Fibroblast of skin of right biceps (primary cell): ENCODE data around the gene TMEM258.

Experiments used
- DNase-seq: peaks from one replicate; pipeline ENCODE4 v3.0.0-alpha.2; 2013

TMEM258 gene

DNA sequence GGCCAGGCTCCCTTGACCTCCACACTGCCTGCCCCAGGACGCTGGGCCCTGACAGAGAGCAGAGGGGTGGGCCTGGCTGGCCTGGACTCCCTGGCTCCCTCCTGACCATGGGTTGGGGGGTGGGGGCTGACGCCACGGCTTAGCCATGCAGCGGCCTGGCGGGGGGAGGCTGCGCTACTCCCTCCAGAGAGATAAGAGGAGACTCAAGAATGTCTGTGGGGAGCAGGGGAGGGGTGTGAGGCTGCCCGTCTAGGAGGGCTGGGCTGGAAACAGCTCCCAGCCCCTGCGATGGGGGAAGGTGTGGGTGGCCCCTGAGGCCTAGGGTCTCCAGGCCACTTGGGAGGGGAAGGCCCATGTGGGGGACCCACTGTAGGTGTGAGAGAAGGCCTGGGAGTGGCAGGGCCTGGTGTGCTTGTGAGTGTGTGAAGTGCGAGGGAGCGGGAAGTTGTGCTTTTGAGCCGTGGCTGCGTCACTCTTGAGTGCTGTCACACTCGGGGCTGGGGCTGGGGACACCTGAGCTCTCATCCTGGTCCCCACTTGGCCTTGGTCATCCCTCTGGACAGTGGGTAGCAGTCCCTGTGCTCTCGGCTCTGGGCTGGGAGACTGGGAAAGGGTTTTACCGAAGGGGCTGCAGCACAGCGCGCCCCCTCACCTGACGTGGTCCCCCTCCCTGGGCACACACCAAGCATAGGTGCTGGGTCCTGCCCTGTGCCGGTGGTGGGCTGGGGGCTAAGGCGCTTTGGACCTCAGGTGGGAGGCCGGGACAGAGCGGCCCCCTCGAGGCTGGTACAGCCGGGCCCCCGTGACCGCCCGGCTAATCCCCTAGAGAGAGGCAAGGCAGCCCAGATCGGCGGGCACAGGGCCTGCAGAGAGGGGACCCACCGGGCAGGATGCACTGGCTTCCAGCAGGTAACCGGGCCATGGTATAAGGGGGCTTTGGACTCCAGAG is 37.6 kb downstream of the TMEM258 start:
- peak; percentile 62 for DNase-seq

DNA sequence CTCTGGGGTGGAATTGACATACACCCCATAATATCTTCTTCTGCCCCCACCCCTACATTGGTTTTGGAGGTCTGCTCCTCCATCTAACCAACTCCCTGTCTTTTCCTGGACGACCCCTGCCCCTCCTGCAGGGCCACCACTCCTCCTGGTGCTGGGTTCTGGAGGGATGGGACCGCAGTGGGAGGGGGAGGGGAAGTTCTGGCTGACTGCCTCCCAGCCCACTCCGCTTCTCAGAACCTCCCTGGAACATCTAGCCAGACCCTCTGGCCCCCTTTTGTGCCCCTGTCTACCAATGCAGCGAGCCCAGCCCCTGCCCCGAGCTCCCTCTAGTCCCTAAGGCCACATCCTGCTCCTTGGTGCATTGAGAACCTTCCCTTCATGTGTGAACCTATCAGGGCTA is 38.7 kb downstream of the TMEM258 start:
- DNase-seq: no peak

DNA sequence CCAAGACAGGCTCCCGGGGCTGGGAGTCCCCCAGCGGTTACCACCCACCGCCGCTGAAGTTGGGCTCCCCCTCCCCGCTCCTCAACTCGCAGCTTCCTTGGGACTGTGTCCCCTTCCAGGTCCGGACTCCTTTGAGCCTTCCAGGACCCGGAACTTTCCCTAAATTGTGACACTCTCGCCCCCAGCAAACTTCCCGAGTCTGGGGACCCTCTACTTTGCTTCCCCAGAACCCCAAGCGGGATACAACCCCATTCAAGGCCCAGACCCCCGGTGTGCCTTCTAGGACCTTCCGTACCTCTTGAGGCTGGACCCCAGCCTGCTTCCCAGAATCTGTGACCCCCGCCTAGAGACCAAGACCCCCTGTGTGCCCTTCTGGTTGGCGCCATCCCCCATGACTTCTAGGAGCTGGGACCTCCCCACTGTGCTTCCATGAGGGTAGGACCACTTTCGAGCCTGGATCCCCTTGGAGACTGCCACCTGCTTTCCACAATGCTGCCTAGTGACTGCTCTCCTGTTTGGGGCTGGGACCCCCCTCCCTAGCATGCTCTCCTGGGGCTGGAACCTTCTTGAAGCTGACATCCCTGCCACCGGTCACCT is 39.4 kb downstream of the TMEM258 start:
- DNase-seq: no peak

DNA sequence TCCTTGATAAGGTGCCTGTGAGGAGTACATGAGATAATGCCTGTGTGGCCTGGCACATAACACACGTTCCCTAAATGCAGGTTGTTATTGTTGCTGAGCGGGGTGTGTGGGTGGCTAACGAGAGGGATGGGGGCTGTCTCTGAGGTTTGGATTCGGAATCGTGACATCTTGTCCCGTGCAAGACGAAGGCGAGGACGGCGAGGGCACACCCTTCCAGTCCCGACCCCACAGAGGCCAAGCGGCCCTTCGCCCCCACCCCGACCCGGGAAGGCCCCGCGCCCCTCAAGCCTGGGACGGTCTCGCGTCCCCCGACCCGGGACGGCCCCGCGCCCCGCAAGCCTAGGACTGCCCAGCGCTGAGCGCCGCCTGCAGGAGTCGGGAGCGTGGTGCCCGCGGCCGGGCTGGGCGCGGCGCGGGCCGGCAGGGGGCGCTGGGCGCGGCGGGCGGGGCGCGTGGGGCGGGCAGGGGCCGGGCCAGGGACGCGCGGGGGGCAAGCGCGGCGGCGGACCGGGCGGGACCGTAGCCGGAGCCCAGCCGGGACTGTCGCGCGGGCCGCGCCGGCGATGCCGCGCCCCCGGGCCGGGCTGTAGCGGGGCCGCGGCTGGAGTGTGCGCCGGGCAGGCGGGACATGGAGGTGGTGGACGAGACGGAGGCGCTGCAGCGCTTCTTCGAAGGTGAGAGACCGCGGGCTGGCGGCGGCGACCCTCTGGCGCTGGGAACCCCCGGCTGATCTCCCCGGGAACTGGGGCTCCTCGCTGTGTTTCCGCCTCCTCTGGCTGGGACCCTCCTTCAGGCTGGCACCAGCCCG is 40.1 kb downstream of the TMEM258 start, which contains the start of gene MYRF:
Gene MYRF, plus strand, starts transcription at position 520 of the 808 bp plus-strand sequence. Its CDS starts 109 bp downstream, at position 629.
- DNase-seq: peak; percentile 52

DNA sequence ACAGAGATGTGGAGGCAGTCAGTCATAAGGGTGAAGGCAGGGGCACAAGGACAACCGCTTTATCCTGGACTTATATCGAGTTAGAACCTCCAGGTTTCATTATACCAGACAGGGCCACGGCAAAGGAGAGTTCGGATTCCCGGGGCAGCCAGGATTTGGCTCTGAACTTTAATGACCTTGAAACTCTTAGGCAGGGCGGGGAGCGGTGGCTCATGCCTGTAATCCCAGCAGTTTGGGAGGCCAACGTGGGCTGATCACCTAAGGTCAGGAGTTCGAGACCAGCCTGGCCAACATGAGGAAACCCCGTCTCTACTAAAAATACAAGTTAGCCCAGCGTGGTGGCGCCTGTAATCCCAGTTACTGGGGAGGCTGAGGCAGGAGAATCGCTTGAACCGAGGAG is 41.0 kb downstream of the TMEM258 start:
- no peak for DNase-seq

DNA sequence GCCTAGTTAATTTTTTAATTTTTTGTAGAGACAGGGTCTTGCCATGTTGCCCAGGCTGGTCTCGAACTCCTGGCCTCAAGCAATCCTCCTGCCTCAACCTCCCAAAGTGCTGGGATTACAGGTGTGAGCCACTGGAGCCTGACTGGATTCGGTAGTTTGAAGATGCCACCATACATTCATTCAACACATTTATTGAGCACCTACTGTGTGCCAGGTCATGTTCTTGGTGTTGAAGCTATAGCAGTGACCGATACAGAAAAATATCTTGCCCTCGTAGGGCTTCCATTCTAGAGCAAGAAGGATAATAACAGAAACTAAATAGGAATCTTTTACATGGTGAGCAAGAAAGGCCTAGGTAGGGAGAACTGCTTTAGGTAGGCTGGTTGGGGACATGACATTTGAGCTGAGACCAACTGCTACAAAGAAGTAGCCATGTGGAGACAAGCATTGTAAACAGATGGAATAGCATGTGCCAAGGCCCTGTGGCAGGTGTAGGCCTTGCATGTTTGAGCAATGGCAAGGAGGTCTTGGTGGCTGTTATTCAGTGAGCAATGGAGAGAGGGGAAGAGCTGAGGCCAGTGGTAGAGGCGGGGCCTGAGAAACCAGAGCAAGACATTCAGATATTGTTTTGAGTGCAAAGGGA is 41.6 kb downstream of the TMEM258 start:
- no peak for DNase-seq

DNA sequence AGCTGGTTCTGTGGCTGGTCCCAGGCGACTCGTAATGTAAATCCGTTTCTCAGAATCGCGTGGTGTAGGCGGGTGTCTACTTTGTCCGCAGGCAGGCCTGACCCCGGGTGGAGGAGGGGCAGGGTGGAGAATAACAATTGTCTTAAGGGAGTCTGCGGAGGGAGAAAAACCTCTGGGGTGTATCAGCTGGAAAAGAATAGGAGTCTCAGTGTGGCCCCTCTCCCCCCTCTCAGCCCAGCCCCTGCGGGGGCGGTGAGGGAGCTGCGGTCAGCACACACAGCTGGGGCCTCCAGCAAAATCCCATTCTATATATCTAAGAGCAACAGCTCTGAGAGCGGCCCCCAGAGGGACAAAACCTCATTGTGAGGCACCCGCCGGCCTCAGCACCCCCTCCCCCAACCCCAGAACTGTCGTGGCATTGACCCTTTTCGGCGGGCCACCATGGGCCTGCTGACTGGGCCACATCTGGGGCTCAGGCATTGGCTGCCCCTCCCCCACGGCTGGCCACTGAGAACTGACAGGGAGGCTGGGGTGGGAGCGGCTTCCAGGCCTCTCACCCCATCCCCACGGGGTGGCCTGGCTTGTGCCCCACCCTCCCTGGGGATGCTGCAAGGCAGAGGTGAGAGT is 42.7 kb downstream of the TMEM258 start:
- DNase-seq: no peak

DNA sequence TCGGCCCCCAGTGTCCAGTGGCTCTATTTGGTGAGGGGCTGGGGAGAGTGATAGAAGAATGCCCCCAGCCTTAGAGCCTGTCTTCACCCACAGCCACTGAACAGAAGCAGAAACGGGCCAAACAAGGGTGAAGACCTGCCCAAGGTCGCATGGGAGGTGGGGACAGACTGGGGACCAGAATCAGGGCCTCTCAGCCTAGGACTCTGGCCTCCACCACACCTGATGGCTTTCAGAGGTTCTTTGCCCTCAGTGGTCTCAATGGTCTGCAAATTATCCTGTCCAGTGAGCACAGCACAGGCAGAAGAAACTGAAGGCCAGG is 44.5 kb downstream of the TMEM258 start:
- no peak for DNase-seq

DNA sequence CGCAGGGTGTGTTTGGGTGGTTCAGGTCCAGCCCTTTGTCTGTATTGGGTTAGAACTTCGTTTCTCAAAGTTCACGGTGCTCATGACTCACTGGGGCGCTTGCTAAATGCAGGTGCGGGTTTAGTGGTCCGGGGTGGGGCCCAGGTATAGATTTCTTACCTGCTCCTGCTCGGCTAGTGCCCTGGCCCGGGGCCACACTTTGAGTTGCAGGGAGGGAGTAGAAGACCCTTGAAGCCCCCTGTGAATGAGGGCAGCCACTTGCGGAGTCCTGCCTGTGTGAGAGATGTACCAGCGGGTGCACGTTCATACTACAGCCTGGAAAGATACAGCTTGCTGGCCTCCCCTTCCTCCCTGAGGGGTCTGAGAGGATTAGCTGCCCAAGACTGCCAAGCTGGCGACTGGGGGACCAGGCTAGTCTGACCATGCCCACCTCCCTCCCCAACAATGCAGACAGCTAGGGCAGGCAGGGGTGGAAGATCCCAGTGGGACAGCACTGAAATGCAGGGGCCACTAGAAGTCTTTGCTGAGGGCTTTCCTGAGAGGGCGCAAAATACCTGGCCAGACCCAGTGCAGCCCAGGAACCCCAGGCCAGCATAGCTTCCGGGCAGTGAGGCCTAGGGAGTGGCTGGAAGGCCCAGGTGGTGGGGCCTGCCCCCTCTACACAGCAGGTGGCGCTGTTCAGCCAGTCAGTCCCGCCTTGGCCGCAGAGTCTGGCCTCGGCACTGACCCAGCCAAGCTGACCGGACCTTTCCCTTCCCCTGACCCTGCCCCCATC is 45.0 kb downstream of the TMEM258 start:
- peak; percentile 31 for DNase-seq

DNA sequence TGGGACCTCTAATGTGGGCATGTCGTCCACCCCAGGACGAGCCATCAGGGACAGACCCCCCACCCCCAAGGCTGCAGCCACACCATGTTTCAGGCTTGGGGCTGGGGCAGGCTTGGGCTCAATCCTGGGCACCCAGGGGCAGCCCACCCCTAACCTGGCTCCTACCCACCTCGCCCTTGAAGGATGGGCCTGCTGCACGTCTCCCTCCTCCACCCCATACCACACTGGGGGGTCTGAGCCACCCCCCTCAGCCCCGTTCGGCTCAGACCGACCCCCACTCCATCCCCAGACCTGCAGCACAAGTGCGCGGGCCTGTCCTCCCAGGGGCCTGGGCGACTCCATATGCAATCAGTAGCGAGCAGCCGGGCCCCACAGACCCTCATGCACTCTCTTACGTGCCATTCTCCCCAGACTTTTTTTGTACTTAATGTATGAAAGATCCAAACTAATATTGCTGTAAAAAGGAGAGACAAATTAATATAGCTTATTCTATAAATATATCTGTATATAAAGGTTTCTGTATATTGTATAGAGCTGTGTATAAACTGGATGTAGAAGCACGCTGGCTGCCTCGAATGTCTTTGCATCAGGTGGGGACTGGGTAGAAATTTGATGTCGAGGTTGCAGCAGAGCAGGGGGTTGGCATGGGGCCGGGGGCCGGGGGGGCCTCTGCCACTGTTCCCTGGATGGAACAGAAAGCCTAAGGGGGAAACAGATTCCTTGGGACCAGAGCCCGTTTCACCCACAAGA is 45.8 kb downstream of the TMEM258 start:
- DNase-seq: no peak

DNA sequence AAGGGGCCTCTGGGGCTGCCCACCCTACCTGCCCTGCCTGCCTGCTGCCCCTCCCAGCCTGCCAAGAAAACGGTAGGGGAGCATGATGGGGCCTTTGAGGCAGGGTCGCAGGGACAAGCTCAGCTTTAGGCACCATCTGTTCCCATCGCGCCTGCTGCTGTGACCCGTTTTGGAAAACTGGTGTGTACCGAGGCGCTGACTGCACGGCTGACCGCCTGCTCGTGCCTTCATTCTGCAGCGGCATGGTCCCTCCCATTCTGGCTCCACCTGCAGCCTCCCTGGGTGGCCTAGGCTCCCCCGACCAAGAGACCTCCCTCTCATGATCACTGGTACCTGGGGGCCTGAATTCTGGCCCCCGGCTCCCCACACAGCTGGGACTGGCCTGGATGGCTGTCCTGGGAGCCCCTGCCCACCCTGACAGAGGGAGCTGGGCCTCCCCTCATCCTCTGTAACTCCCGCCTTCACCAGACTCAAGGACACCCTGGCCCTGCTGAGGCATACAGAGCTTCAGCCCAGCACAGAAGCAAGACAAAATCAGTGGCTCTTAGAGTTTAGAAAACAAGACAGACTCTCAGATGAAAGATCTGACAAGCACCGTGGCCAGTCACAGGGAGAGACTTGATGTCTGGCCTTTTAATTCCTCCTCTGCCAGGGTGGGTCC is 46.5 kb downstream of the TMEM258 start:
- DNase-seq: no peak

DNA sequence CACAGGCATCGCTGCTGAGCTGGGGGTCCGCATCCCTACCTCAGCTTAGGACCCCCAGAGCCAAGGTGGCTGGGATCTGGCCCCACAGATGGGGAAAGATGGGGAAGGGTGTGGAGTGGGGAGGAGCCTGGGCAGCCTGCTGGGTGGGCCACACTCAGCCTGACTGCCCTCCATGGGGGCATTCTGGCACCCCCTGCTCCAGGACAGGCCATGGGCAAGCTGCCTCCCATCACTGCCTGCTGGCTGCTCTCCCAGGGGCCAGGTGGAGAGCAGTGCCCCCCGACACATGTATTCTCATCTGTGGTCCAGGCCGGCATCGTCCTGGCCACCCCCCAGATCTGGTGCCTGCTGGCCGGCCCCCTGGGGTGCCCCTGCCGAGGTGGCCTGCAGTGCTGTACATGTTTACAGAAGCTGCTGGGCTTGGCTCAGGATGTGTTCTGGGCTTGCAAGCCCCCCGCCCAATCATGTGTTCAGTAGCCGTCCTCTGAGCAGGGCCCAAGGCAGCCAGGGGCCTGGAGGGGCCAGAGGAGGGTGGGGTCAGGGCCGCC is 47.7 kb downstream of the TMEM258 start:
- no peak for DNase-seq

DNA sequence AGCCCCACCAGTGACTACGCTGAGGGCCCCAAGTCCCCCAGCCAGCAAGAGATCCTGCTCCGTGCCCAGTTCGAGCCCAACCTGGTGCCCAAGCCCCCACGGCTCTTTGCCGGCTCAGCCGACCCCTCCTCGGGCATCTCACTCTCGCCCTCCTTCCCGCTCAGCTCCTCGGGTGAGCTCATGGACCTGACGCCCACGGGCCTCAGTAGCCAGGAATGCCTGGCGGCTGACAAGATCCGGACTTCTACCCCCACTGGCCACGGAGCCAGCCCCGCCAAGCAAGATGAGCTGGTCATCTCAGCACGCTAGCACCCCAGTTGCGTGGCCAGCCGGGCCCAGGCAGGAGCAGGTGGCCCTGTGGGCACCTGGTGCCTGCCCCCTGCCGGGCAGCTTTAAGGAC is 48.2 kb downstream of the TMEM258 start:
- DNase-seq: no peak

DNA sequence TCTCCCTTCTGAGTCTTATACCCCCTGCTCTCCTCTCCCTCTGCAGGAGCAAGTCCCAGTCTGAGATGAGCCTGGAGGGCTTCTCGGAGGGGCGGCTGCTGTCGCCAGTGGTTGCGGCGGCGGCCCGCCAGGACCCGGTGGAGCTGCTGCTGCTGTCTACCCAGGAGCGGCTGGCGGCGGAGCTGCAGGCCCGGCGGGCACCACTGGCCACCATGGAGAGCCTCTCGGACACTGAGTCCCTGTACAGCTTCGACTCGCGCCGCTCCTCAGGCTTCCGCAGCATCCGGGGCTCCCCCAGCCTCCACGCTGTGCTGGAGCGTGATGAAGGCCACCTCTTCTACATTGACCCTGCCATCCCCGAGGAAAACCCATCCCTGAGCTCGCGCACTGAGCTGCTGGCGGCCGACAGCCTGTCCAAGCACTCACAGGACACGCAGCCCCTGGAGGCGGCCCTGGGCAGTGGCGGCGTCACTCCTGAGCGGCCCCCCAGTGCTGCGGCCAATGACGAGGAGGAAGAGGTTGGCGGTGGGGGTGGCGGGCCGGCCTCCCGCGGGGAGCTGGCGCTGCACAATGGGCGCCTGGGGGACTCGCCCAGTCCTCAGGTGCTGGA is 48.8 kb downstream of the TMEM258 start:
- no peak for DNase-seq

DNA sequence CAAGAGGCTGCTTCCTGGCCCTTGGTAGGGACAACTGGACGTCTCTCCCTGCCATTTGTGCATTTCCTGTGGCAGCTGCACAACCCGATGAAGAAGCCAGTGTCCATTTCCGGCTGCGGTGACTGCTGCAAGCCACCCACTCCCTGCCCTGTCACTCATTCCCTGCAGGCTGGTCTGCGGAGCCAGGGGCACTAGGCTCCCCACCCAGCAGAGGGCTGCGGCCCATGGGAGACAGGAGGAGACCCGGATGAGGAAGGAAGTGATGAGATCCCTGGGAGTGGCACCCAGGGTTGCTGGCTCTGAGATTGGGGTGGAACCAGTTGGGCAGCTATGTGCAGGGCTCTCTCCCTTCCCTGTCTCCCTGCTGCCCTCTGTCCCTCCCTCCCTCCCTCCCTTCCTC is 50.0 kb downstream of the TMEM258 start:
- no peak for DNase-seq

DNA sequence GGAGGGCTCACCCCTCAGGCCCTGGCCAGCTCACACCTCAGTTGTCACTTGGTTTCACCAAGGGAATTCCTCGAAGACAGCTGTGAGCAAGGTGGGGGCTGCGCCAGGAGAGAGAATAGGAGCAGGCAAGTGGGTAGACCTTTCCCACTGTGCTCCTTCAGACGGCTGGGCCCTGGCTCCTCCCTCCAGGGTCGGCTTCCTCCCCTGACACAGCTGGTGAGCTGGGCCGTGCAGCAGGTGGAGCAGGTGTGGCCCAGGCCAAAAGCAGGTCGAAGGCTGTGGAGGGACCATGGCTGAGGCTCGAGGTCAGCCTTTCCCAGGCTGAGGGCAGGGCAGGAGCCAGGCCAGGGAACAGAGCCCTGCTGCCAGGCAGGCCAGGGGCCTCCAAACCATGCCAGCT is 52.4 kb downstream of the TMEM258 start:
- DNase-seq: no peak

DNA sequence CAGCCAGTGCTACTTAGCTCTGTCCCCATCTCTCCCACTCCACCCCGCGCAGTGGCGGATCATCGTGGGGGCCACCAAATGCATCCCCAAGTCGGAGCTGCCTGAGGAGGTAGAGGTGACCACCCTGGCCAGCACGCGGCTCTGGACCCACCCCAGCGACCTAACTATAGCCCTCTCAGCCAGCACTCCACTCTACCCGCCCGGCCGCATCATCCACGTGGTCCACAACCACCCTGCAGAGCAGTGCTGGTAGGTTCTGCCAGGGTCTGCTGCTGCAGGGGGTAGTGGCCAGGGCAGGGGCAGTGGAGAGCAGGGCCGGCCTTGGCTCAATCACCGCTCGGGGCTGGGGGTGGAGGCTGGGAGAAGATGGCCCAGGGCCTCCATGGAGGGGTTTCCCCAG is 53.0 kb downstream of the TMEM258 start:
- no peak for DNase-seq
